Endothelial cell of umbilical vein (primary cell): ENCODE results near the gene UST. TPM values are rescaled to one million over a fixed set of nuclear protein-coding genes. Genes with fewer than 3 reads are reported as not detected.

Source experiments
- BruUV-seq: library from RNA; stranded (reverse); fragments of 400-500 nt; replicated peaks from 2 replicates; lab custom pipeline; 2021; lab: Mats Ljungman, UMichigan
- CTCF ChIA-PET: fragments of 300-600, 350-600 bp; sonication (Branson Sonifier 250); formaldehyde crosslinking; loops from one replicate; lab custom pipeline; 2021; ENCODE audit warnings: antibody characterized with exemption, inconsistent platforms; lab: Charles Lee
- POLR2A ChIA-PET: fragments of 300-600, 350-600 bp; sonication (Branson Sonifier 250); formaldehyde crosslinking; loops from one replicate; lab custom pipeline; 2021; ENCODE audit warnings: antibody characterized with exemption, inconsistent platforms; lab: Charles Lee
- DNase-seq: peaks from one replicate; pipeline ENCODE4 v3.0.0-alpha.2; 2011; ENCODE audit warnings: low read depth, low spot score
- FAIRE-seq: peaks from 2 replicates; lab custom pipeline; 2011; peaks lifted over from hg19 to GRCh38; lab: Jason Lieb, UNC
- H2AFZ ChIP-seq: 2 replicates; pipeline ENCODE4 v1.6.0; 2012; ENCODE audit warnings: low read depth, low read length, control low read depth, inconsistent platforms
- H3K27ac ChIP-seq: 2 replicates; pipeline ENCODE4 v1.5.1; 2011; ENCODE audit warnings: low read depth, mild to moderate bottlenecking, control low read depth, low read length, moderate library complexity; ENCODE audit not compliant: insufficient read depth
- H3K27me3 ChIP-seq, 2 experiments: 2 replicates each; pipeline versions ENCODE4 v1.6.0 to v1.6.1; 2011; ENCODE audit warnings: low read length in 2 of 2, mixed read lengths in 1 of 2; ENCODE audit not compliant: control insufficient read depth in 2 of 2, insufficient read depth in 2 of 2
- H3K36me3 ChIP-seq, 2 experiments: 2 replicates in 1 of 2; 3 replicates in 1 of 2; pipeline ENCODE4 v1.5.1; 2011; ENCODE audit warnings: low read length in 2 of 2, mild to moderate bottlenecking in 1 of 2, moderate library complexity in 1 of 2; ENCODE audit not compliant: control insufficient read depth in 2 of 2, insufficient read depth in 2 of 2; ENCODE audit errors: extremely low read depth in 1 of 2
- H3K4me1 ChIP-seq: 3 replicates; pipeline ENCODE4 v1.5.1; 2011; ENCODE audit warnings: mild to moderate bottlenecking, low read length; ENCODE audit not compliant: control insufficient read depth, insufficient read depth; ENCODE audit errors: extremely low read depth
- H3K4me2 ChIP-seq: 2 replicates; pipeline ENCODE4 v1.6.1; 2011; ENCODE audit warnings: low read length, control low read depth, mixed read lengths; ENCODE audit not compliant: insufficient read depth
- H3K4me3 ChIP-seq, 3 experiments: fragments of 200-600 bp in 1 of 3; sonication (generic), shearing (Covaris generic) in 1 of 3; replicated peaks in 1 of 3; 2 replicates each; pipeline ENCODE4 v1.5.1; 2011 to 2016; ENCODE audit warnings: control low read depth in 3 of 3, low read length in 3 of 3, mild to moderate bottlenecking in 2 of 3, inconsistent platforms in 1 of 3, low read depth in 1 of 3, moderate library complexity in 1 of 3; ENCODE audit not compliant: insufficient read depth in 1 of 3
- H3K79me2 ChIP-seq: 2 replicates; pipeline ENCODE4 v1.6.0; 2012; ENCODE audit warnings: low read length, inconsistent platforms; ENCODE audit not compliant: control insufficient read depth, insufficient read depth
- H3K9ac ChIP-seq: replicated peaks from 2 replicates; pipeline ENCODE3; 2011; ENCODE audit warnings: low read length, control low read depth; ENCODE audit not compliant: insufficient read depth; ENCODE audit errors: extremely low read depth
- H3K9me1 ChIP-seq: replicated peaks from 3 replicates; pipeline ENCODE4 v1.6.0; 2011; ENCODE audit warnings: mild to moderate bottlenecking, low read length; ENCODE audit not compliant: control insufficient read depth, insufficient read depth; ENCODE audit errors: extremely low read depth
- H3K9me3 ChIP-seq: replicated peaks from 2 replicates; pipeline ENCODE4 v1.5.1; 2012; ENCODE audit warnings: low read length, inconsistent platforms; ENCODE audit not compliant: control insufficient read depth, insufficient read depth
- H4K20me1 ChIP-seq: replicated peaks from 2 replicates; pipeline ENCODE3; 2011; ENCODE audit warnings: mild to moderate bottlenecking, low read length; ENCODE audit not compliant: control insufficient read depth, insufficient read depth; ENCODE audit errors: extremely low read depth
- CTCF ChIP-seq, 2 donors: IDR thresholded peaks; 1 replicate in 1 of 2; 2 replicates in 1 of 2; pipeline ENCODE4 v1.5.1; 2011; ENCODE audit warnings: low read length in 2 of 2, mild to moderate bottlenecking in 2 of 2, moderate library complexity in 2 of 2, control low read depth in 1 of 2, inconsistent platforms in 1 of 2, low read depth in 1 of 2; ENCODE audit not compliant: insufficient read depth in 1 of 2; ENCODE audit errors: extremely low read depth in 1 of 2
- EZH2 ChIP-seq: IDR thresholded peaks from 2 replicates; pipeline ENCODE4 v1.6.1; 2012; ENCODE audit warnings: borderline replicate concordance, low read depth, mild to moderate bottlenecking, moderate library complexity, low read length, inconsistent platforms; ENCODE audit not compliant: severe bottlenecking
- FOS ChIP-seq: IDR thresholded peaks from 2 replicates; pipeline ENCODE4 v1.6.1; 2011; ENCODE audit warnings: mild to moderate bottlenecking, low read length, moderate library complexity, borderline replicate concordance; ENCODE audit not compliant: insufficient read depth
- GATA2 ChIP-seq: IDR thresholded peaks from 2 replicates; pipeline ENCODE4 v1.7.0; 2011; ENCODE audit warnings: low read depth, mild to moderate bottlenecking, moderate library complexity, mixed read lengths, low read length; ENCODE audit not compliant: insufficient read length, insufficient read depth
- JUN ChIP-seq: IDR thresholded peaks from 2 replicates; pipeline ENCODE4 v1.6.1; 2011; ENCODE audit warnings: borderline replicate concordance, low read depth; ENCODE audit not compliant: insufficient read length, insufficient read depth
- MAX ChIP-seq: IDR thresholded peaks from 2 replicates; pipeline ENCODE4 v1.6.1; 2011; ENCODE audit not compliant: insufficient read depth, insufficient read length
- MYC ChIP-seq: IDR thresholded peaks from one replicate; pipeline ENCODE4 v1.6.1; 2011; ENCODE audit warnings: mild to moderate bottlenecking, low read depth, low read length
- POLR2A ChIP-seq: IDR thresholded peaks from 2 replicates; pipeline ENCODE4 v1.6.1; 2012; ENCODE audit warnings: low read depth, mild to moderate bottlenecking, control low read depth, low read length
- POLR2AphosphoS5 ChIP-seq: IDR thresholded peaks from 2 replicates; pipeline ENCODE4 v1.6.1; 2012; ENCODE audit warnings: low read depth, mild to moderate bottlenecking, control low read depth, low read length, moderate library complexity; ENCODE audit not compliant: insufficient read depth
- dilution Hi-C: fragments of 300-500 bp; cut with MboI; formaldehyde crosslinking; loops from one replicate; pipeline ENCODE4 v1.15.0; 2019; ENCODE audit warnings: low sequenced_read_pairs; ENCODE audit not compliant: extremely low pct_ligation_motif_present
- intact Hi-C: fragments of 100-400 bp; cut with micrococcal nuclease; formaldehyde crosslinking; loops from one replicate; pipeline ENCODE4 v1.10.0; 2022
- polyA plus RNA-seq, 4 experiments: library from polyadenylated mRNA; depleted of rRNA in 3 of 4; stranded (reverse) in 3 of 4; unstranded in 1 of 4; fragments of >200 nt; gene quantifications; 2 replicates each; pipeline versions ENCODE4 v1.2.1 to v1.2.3, GENCODE V29; 2011 to 2012; ENCODE audit warnings: missing spikeins in 1 of 4
- total RNA-seq: library from RNA; stranded (reverse); gene quantifications from 2 replicates; pipeline ENCODE4 v1.2.3, GENCODE V29; 2021

The UST gene
- total and polyA plus RNA-seq, 2 donors (not counting 3 experiments of a cell fraction or from before 2014, with no cell fraction given), result 0.26 to 0.84 TPM

GRCh38 chr6:148846778-148847761 is 100.2 kb downstream of the UST start:
- H3K9ac ChIP-seq, result no peak overlapping the region

GRCh38 chr6:148848915-148849314 is 102.1 kb downstream of the UST start:
- no peak for TF ChIP-seq EZH2
- no peak for TF ChIP-seq GATA2
- TF ChIP-seq MAX, result no peak
- no peak for TF ChIP-seq FOS
- TF ChIP-seq MYC, result no peak
- no peak for TF ChIP-seq POLR2A
- no peak for TF ChIP-seq POLR2AphosphoS5
- TF ChIP-seq CTCF (IDR thresholded peaks at IDR 0.05; ENCODE audit: extremely low read depth in 1 of 2, insufficient read depth in 1 of 2, low read depth in 1 of 2, low read length in 2 of 2), result no peak
- TF ChIP-seq JUN, result no peak

More at GRCh38 chr6:148846778-148847761, 100.2 kb downstream of the UST start:
- Histone ChIP-seq H3K27ac (no peak overlapping the region), H3K27me3 (no peaks in the 10 kb centered on the region), H3K4me2 (no peak overlapping the region), H3K9me3 (no peaks in the 10 kb centered on the region), H3K79me2 (no peaks in the 10 kb centered on the region), H4K20me1 (no peaks in the 10 kb centered on the region), H3K9me1 (no peaks in the 10 kb centered on the region), H3K36me3 (no peaks in the 10 kb centered on the region), H3K4me3 (no peak overlapping the region), H2AFZ (no peak overlapping the region), H3K4me1 (no peaks in the 10 kb centered on the region)
- no peak for FAIRE-seq
- no TSS peak for BruUV-seq
- no peak for DNase-seq
- ChIA-PET POLR2A (no interaction called here), CTCF (no interaction called here)
- dilution Hi-C loops (no loop called here), intact Hi-C loops (no loop called here)
- TF ChIP-seq MYC (no peak), FOS (no peak), POLR2AphosphoS5 (no peak), POLR2A (no peak)

More at GRCh38 chr6:148848915-148849314, 102.1 kb downstream of the UST start:
- DNase-seq, result no peak
- intact Hi-C loops, result no loop called here
- ChIA-PET CTCF (no interaction called here), POLR2A (no interaction called here)
- H3K27ac ChIP-seq, result no peak overlapping the region
- no peak overlapping the region for H3K4me2 ChIP-seq
- H4K20me1 ChIP-seq, result no peaks in the 10 kb centered on the region
- dilution Hi-C loops, result no loop called here
- H2AFZ ChIP-seq, result no peak overlapping the region
- no peak overlapping the region for H3K9ac ChIP-seq
- no peaks in the 10 kb centered on the region for H3K9me3 ChIP-seq
- H3K4me1 ChIP-seq, result no peaks in the 10 kb centered on the region
- no peaks in the 10 kb centered on the region for H3K36me3 ChIP-seq
- no peak for FAIRE-seq
- no peaks in the 10 kb centered on the region for H3K9me1 ChIP-seq
- no peaks in the 10 kb centered on the region for H3K27me3 ChIP-seq
- no TSS peak for BruUV-seq
- H3K4me3 ChIP-seq, result no peak overlapping the region
- H3K79me2 ChIP-seq, result no peaks in the 10 kb centered on the region
